HepG2 (cell line): ENCODE results near the gene VAT1L. TPM values are rescaled to one million over a fixed set of nuclear protein-coding genes. Genes with fewer than 3 reads are reported as not detected.

ENCODE experiments used
- ATAC-seq: fragments of 200-7000 bp; cut with Tn5 transposase; 3 replicates; pipeline ENCODE4 v1.9.1; 2020; ENCODE audit warnings: mild to moderate bottlenecking, moderate library complexity
- BruUV-seq: library from RNA; stranded (reverse); fragments of 400-500 nt; replicated peaks from 2 replicates; lab custom pipeline; 2021; lab: Mats Ljungman, UMichigan
- CTCF ChIA-PET: fragments of 300-600 bp; formaldehyde crosslinking; extraction: SDS; loops from one replicate; lab custom pipeline; 2021; ENCODE audit warnings: low total read pairs, inconsistent platforms, low intra/inter-chr PET ratio; lab: Yijun Ruan, JAX
- POLR2A ChIA-PET: fragments of 350-600 bp; sonication (Branson Sonifier 250); formaldehyde crosslinking; loops from one replicate; lab custom pipeline; 2020; ENCODE audit warnings: antibody characterized with exemption, inconsistent platforms; lab: Yijun Ruan, JAX
- DNase-seq: peaks from one replicate; pipeline ENCODE4 v3.0.0-alpha.2; 2015; ENCODE audit warnings: low spot score
- FAIRE-seq: peaks from 3 replicates; lab custom pipeline; 2011; peaks lifted over from hg19 to GRCh38; lab: Jason Lieb, UNC
- H2AFZ ChIP-seq: one replicate; pipeline ENCODE4 v1.6.1; 2011; ENCODE audit warnings: low read length, inconsistent platforms
- H3K27ac ChIP-seq: fragments of 300-600 bp; 3 replicates; pipeline ENCODE4 v1.8.0; 2011; ENCODE audit warnings: mixed run types, mild to moderate bottlenecking, mixed read lengths, low read length, inconsistent platforms; ENCODE audit not compliant: insufficient read depth; ENCODE audit errors: extremely low read length
- H3K27me3 ChIP-seq, 2 experiments: fragments of 200-600 bp in 1 of 2; 2 replicates in 1 of 2; 3 replicates in 1 of 2; pipeline versions ENCODE4 v1.6.0 to v1.8.0; 2011; ENCODE audit warnings: low read length in 2 of 2, mild to moderate bottlenecking in 2 of 2, moderate library complexity in 2 of 2, inconsistent platforms in 1 of 2; ENCODE audit not compliant: insufficient read depth in 2 of 2, control insufficient read depth in 1 of 2
- H3K36me3 ChIP-seq, 2 experiments: fragments of 200-600 bp in 1 of 2; replicated peaks in 1 of 2; 2 replicates in 1 of 2; 3 replicates in 1 of 2; pipeline versions ENCODE4 v1.5.1 to v1.8.0; 2011; ENCODE audit warnings: low read length in 2 of 2, inconsistent platforms in 1 of 2; ENCODE audit not compliant: insufficient read depth in 2 of 2, control insufficient read depth in 1 of 2
- H3K4me1 ChIP-seq: 2 replicates; pipeline ENCODE4 v1.5.1; 2012; ENCODE audit warnings: low read length, inconsistent platforms; ENCODE audit not compliant: insufficient read depth
- H3K4me2 ChIP-seq: 2 replicates; pipeline ENCODE4 v1.6.0; 2011; ENCODE audit warnings: low read depth, low read length, inconsistent platforms
- H3K4me3 ChIP-seq, 3 experiments: fragments of 200-600 bp in 1 of 3; sonication (generic), shearing (Covaris generic) in 1 of 3; replicated peaks in 1 of 3; 2 replicates each; pipeline ENCODE4 v1.5.1; 2011 to 2016; ENCODE audit warnings: low read length in 3 of 3, inconsistent platforms in 2 of 3, low read depth in 2 of 3, mild to moderate bottlenecking in 2 of 3, control low read depth in 1 of 3, mixed read lengths in 1 of 3; ENCODE audit not compliant: insufficient read depth in 1 of 3
- H3K79me2 ChIP-seq: one replicate; pipeline ENCODE4 v1.6.1; 2011; ENCODE audit warnings: low read length, inconsistent platforms; ENCODE audit not compliant: insufficient read depth
- H3K9ac ChIP-seq: 2 replicates; pipeline ENCODE4 v1.6.0; 2011; ENCODE audit warnings: mild to moderate bottlenecking, low read depth, low read length, inconsistent platforms; ENCODE audit not compliant: insufficient read depth
- H3K9me3 ChIP-seq: 2 replicates; pipeline ENCODE4 v1.5.1; 2012; ENCODE audit warnings: mild to moderate bottlenecking, low read length
- H4K20me1 ChIP-seq: 2 replicates; pipeline ENCODE4 v1.6.0; 2011; ENCODE audit warnings: inconsistent platforms, mild to moderate bottlenecking, low read length, moderate library complexity; ENCODE audit not compliant: insufficient read depth
- FIP1L1 ChIP-seq: fragments of 200-400 bp; formaldehyde crosslinking; IDR thresholded peaks from 2 replicates; pipeline ENCODE4 v1.6.1; 2018; ENCODE audit warnings: low read depth, mild to moderate bottlenecking, low read length, moderate library complexity, borderline replicate concordance; ENCODE audit not compliant: insufficient read depth
- KLF15 ChIP-seq: sonication (generic); formaldehyde crosslinking; IDR thresholded peaks from 2 replicates; pipeline ENCODE4 v1.8.1; 2023; ENCODE audit warnings: borderline replicate concordance, mild to moderate bottlenecking, inconsistent platforms, missing genetic modification reagents, mixed read lengths
- KMT2B ChIP-seq: IDR thresholded peaks from 2 replicates; pipeline ENCODE4 v1.6.1; 2016; ENCODE audit warnings: missing genetic modification reagents, missing compliant biosample characterization
- NFE2L1 ChIP-seq: sonication (generic); formaldehyde crosslinking; IDR thresholded peaks from 2 replicates; pipeline ENCODE4 v1.4.0; 2020; ENCODE audit warnings: missing genetic modification reagents, mild to moderate bottlenecking, borderline replicate concordance
- NR2F1 ChIP-seq, 2 experiments: fragments of 450-650 bp in 1 of 2; formaldehyde crosslinking in 1 of 2; IDR thresholded peaks; 2 replicates each; pipeline versions ENCODE4 v1.5.0 to v1.6.1; 2016 to 2020; ENCODE audit warnings: mild to moderate bottlenecking in 1 of 2, missing compliant biosample characterization in 1 of 2, missing genetic modification reagents in 1 of 2, moderate library complexity in 1 of 2
- TP53 ChIP-seq: sonication (generic); formaldehyde crosslinking; conservative IDR thresholded peaks from 2 replicates; pipeline ENCODE4 v1.4.0; 2020; ENCODE audit warnings: missing genetic modification reagents
- U2AF2 ChIP-seq: fragments of 200-400 bp; formaldehyde crosslinking; IDR thresholded peaks from 2 replicates; pipeline ENCODE4 v1.6.1; 2017; ENCODE audit warnings: low read depth, mild to moderate bottlenecking, low read length
- ZFP62 ChIP-seq: sonication (generic); formaldehyde crosslinking; IDR thresholded peaks from 2 replicates; pipeline ENCODE4 v1.4.0; 2020; ENCODE audit warnings: missing genetic modification reagents
- ZNF484 ChIP-seq: sonication (generic); formaldehyde crosslinking; IDR thresholded peaks from 2 replicates; pipeline ENCODE4 v1.5.1; 2020; ENCODE audit warnings: mild to moderate bottlenecking, low read depth, missing genetic modification reagents, borderline replicate concordance
- ZNF652 ChIP-seq: IDR thresholded peaks from 2 replicates; pipeline ENCODE4 v1.6.1; 2016; ENCODE audit warnings: low read depth, borderline replicate concordance
- ZNF713 ChIP-seq: sonication (generic); formaldehyde crosslinking; IDR thresholded peaks from 2 replicates; pipeline ENCODE4 v1.4.0; 2020; ENCODE audit warnings: mild to moderate bottlenecking, missing genetic modification reagents
- WGBS: methylation state at CpG from one replicate; pipeline ENCODE4 v1.1.6; 2017; ENCODE audit warnings: low lambda C conversion rate; 5-methylcytosine and 5-hydroxymethylcytosine counted together
- in situ Hi-C: cut with HindIII; loops from 2 replicates; pipeline ENCODE4 v1.10.0; 2017; ENCODE audit warnings: low pct_unique_long_range_greater_than_20kb; ENCODE audit not compliant: extremely low pct_ligation_motif_present
- intact Hi-C: fragments of 100-400 bp; cut with micrococcal nuclease; formaldehyde crosslinking; loops from one replicate; pipeline ENCODE4 v1.10.0; 2022; ENCODE audit not compliant: unreplicated experiment
- polyA plus RNA-seq, 8 experiments: library from polyadenylated mRNA; depleted of rRNA in 3 of 8; stranded (reverse) in 7 of 8; unstranded in 1 of 8; fragments of >200 nt; fragmentation: Illumina TruSeq in 4 of 8; extraction: Trizol in 4 of 8; gene quantifications; 2 replicates each; pipeline versions ENCODE4 v1.2.1 to v1.2.3, GENCODE V29; 2011 to 2016; ENCODE audit warnings: low read depth in 4 of 8, missing spikeins in 1 of 8, mixed read lengths in 1 of 8; ENCODE audit not compliant: insufficient read depth in 1 of 8
- total RNA-seq, 5 experiments: library from RNA; depleted of rRNA; stranded (reverse); fragments of >200 nt; fragmentation: Illumina TruSeq; extraction: Trizol; gene quantifications; 2 replicates each; pipeline ENCODE4 v1.2.3, GENCODE V29; 2016; ENCODE audit warnings: low read depth in 1 of 5
- TF ChIP-seq, protein P1 (sequence below): sonication (generic); formaldehyde crosslinking; IDR thresholded peaks from 2 replicates; pipeline ENCODE4 v1.5.0; 2020; ENCODE audit warnings: missing genetic modification reagents
- TF ChIP-seq, protein P2 (sequence below): sonication (generic); formaldehyde crosslinking; IDR thresholded peaks from 2 replicates; pipeline ENCODE4 v1.8.0; 2022; ENCODE audit warnings: mild to moderate bottlenecking, missing genetic modification reagents, moderate library complexity
- TF ChIP-seq, protein P3 (sequence below): sonication (generic); formaldehyde crosslinking; conservative IDR thresholded peaks from 2 replicates; pipeline ENCODE4 v1.4.0; 2020; ENCODE audit warnings: missing genetic modification reagents
- TF ChIP-seq, protein P4 (sequence below), 2 experiments: sonication (generic) in 1 of 2; formaldehyde crosslinking in 1 of 2; IDR thresholded peaks; 2 replicates each; pipeline versions ENCODE4 v1.4.0 to v1.6.1; 2016 to 2020; ENCODE audit warnings: borderline replicate concordance in 1 of 2, low read depth in 1 of 2, mild to moderate bottlenecking in 1 of 2, missing genetic modification reagents in 1 of 2

Gene VAT1L
- total and polyA plus RNA-seq, 2 of the 13 experiments (the other 11 are each of a cell fraction or from before 2014, with no cell fraction given) = not detected

DNA sequence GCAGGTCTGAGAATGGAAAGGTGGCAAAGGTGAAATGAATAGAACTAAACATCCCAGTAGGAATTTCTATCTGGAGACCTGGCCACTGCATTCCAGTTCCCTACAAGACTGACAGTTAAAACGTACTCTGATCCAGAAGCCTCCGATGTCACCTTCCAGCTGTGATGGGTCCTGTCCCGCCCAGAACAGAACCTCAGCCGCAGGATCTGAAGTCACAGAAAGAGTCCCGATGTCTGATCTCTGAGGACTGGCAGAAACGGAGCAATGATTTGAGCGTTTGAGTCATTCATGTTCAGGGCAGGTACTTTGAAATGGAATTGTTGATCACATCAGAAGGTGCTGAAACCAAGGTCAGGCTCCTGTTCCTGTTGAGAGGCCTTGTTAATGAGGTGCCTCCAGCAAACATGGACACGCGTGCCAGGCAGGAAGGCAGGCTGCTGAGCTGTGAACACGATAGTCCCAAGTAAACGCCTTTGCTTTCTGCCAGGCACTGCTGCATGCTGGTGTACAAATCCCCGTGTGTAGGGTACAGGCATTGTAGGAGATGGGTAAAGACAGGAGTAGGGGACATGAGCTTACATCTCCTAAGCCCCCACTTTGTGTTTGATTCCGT, 61.4 kb downstream of the VAT1L start:
- DNase-seq (no peak), FAIRE-seq (no peak), ATAC-seq (no peak)
- no peaks in the 10 kb centered on the region for H3K36me3 ChIP-seq
- WGBS = 2% methylated on average over 13 of the region's 13 CpGs
- H3K4me2 ChIP-seq = no peak overlapping the region
- no peaks in the 10 kb centered on the region for H3K4me1 ChIP-seq
- no peak overlapping the region for H2AFZ ChIP-seq
- H3K9ac ChIP-seq = no peak overlapping the region
- in situ Hi-C loops (no loop called here), intact Hi-C loops (no loop called here)
- POLR2A ChIA-PET = no interaction called here
- no peaks in the 10 kb centered on the region for H3K9me3 ChIP-seq
- BruUV-seq = no TSS peak
- no peaks in the 10 kb centered on the region for H3K79me2 ChIP-seq
- no peak overlapping the region for H3K27ac ChIP-seq
- H3K27me3 ChIP-seq = peaks cover 4 to 48% of the 10 kb centered on the region in 2 experiments
- no peak overlapping the region for H3K4me3 ChIP-seq
- CTCF ChIA-PET = no interaction called here
- H4K20me1 ChIP-seq = no peaks in the 10 kb centered on the region
- no peak for TF ChIP-seq ZNF484 (CRISPR knock-in tag)
- TF ChIP-seq, protein P1, sequence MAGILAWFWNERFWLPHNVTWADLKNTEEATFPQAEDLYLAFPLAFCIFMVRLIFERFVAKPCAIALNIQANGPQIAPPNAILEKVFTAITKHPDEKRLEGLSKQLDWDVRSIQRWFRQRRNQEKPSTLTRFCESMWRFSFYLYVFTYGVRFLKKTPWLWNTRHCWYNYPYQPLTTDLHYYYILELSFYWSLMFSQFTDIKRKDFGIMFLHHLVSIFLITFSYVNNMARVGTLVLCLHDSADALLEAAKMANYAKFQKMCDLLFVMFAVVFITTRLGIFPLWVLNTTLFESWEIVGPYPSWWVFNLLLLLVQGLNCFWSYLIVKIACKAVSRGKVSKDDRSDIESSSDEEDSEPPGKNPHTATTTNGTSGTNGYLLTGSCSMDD (CRISPR knock-in tag) = no peak
- no peak for TF ChIP-seq ZNF652 (CRISPR knock-in tag)
- no peak for TF ChIP-seq ZNF713
- TF ChIP-seq ZFP62 (CRISPR knock-in tag) = no peak
- no peak for TF ChIP-seq KMT2B
- no peak for TF ChIP-seq NR2F1 (CRISPR knock-in tag; IDR thresholded peaks at IDR 0.05)
- TF ChIP-seq, protein P2, sequence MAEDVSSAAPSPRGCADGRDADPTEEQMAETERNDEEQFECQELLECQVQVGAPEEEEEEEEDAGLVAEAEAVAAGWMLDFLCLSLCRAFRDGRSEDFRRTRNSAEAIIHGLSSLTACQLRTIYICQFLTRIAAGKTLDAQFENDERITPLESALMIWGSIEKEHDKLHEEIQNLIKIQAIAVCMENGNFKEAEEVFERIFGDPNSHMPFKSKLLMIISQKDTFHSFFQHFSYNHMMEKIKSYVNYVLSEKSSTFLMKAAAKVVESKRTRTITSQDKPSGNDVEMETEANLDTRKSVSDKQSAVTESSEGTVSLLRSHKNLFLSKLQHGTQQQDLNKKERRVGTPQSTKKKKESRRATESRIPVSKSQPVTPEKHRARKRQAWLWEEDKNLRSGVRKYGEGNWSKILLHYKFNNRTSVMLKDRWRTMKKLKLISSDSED (CRISPR knock-in tag) = no peak
- no peak for TF ChIP-seq KLF15 (CRISPR knock-in tag)
- TF ChIP-seq, protein P3, sequence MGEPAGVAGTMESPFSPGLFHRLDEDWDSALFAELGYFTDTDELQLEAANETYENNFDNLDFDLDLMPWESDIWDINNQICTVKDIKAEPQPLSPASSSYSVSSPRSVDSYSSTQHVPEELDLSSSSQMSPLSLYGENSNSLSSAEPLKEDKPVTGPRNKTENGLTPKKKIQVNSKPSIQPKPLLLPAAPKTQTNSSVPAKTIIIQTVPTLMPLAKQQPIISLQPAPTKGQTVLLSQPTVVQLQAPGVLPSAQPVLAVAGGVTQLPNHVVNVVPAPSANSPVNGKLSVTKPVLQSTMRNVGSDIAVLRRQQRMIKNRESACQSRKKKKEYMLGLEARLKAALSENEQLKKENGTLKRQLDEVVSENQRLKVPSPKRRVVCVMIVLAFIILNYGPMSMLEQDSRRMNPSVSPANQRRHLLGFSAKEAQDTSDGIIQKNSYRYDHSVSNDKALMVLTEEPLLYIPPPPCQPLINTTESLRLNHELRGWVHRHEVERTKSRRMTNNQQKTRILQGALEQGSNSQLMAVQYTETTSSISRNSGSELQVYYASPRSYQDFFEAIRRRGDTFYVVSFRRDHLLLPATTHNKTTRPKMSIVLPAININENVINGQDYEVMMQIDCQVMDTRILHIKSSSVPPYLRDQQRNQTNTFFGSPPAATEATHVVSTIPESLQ = no peak
- TF ChIP-seq U2AF2 = no peak
- TF ChIP-seq NFE2L1 (CRISPR knock-in tag) = no peak
- TF ChIP-seq TP53 = no peak
- TF ChIP-seq, protein P4, sequence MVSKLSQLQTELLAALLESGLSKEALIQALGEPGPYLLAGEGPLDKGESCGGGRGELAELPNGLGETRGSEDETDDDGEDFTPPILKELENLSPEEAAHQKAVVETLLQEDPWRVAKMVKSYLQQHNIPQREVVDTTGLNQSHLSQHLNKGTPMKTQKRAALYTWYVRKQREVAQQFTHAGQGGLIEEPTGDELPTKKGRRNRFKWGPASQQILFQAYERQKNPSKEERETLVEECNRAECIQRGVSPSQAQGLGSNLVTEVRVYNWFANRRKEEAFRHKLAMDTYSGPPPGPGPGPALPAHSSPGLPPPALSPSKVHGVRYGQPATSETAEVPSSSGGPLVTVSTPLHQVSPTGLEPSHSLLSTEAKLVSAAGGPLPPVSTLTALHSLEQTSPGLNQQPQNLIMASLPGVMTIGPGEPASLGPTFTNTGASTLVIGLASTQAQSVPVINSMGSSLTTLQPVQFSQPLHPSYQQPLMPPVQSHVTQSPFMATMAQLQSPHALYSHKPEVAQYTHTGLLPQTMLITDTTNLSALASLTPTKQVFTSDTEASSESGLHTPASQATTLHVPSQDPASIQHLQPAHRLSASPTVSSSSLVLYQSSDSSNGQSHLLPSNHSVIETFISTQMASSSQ (IDR thresholded peaks at IDR 0.05; ENCODE audit: low read depth) = no peak
- TF ChIP-seq, protein P4 (CRISPR knock-in tag; IDR thresholded peaks at IDR 0.05; ENCODE audit: borderline replicate concordance) = no peak
- no peak for TF ChIP-seq FIP1L1
